Mesenchymal stem cell (in vitro differentiated cells and primary cell): ENCODE data around the gene APLF.
"Not testable (repeated sequence)": the region's sequence is repeated elsewhere in the genome, so short reads cannot be mapped to it uniquely, and the experiment has no call there.

ENCODE experiments used
- DNase-seq: peaks from one replicate; pipeline ENCODE4 v3.0.0-alpha.2; 2013
- H2AFZ ChIP-seq: one replicate; pipeline ENCODE4 v1.6.1; 2013; ENCODE audit warnings: low read depth, mild to moderate bottlenecking, control low read depth, inconsistent platforms, low read length, moderate library complexity
- H2AK5ac ChIP-seq: 2 replicates; pipeline ENCODE4 v1.6.1; 2013; ENCODE audit warnings: low read length, moderate library complexity, mild to moderate bottlenecking, inconsistent platforms; ENCODE audit not compliant: severe bottlenecking
- H2BK120ac ChIP-seq: one replicate; pipeline ENCODE4 v1.6.1; 2013; ENCODE audit warnings: low read depth, mild to moderate bottlenecking, inconsistent platforms, low read length, moderate library complexity
- H2BK12ac ChIP-seq, 2 experiments: one replicate each; pipeline ENCODE4 v1.6.1; 2013; ENCODE audit warnings: inconsistent platforms in 2 of 2, low read length in 2 of 2, mild to moderate bottlenecking in 2 of 2, moderate library complexity in 2 of 2, control low read depth in 1 of 2
- H2BK15ac ChIP-seq: one replicate; pipeline ENCODE4 v1.6.1; 2013; ENCODE audit warnings: mild to moderate bottlenecking, low read depth, inconsistent platforms; ENCODE audit not compliant: poor library complexity, severe bottlenecking
- H2BK5ac ChIP-seq: 2 replicates; pipeline ENCODE4 v1.6.1; 2013; ENCODE audit warnings: low read depth, mild to moderate bottlenecking, low read length, control low read depth, inconsistent platforms; ENCODE audit not compliant: poor library complexity, severe bottlenecking
- H3K14ac ChIP-seq, 2 experiments: one replicate each; pipeline ENCODE4 v1.6.1; 2013; ENCODE audit warnings: inconsistent platforms in 2 of 2, low read length in 2 of 2, control low read depth in 1 of 2, mild to moderate bottlenecking in 1 of 2, moderate library complexity in 1 of 2
- H3K18ac ChIP-seq, 2 experiments: one replicate each; pipeline ENCODE4 v1.6.1; 2013; ENCODE audit warnings: inconsistent platforms in 2 of 2, low read length in 2 of 2, control low read depth in 1 of 2, low read depth in 1 of 2, mild to moderate bottlenecking in 1 of 2
- H3K23ac ChIP-seq, 2 experiments: one replicate each; pipeline ENCODE4 v1.6.1; 2013; ENCODE audit warnings: inconsistent platforms in 2 of 2, low read length in 2 of 2, mild to moderate bottlenecking in 2 of 2, moderate library complexity in 2 of 2, control low read depth in 1 of 2
- H3K27ac ChIP-seq: 2 replicates; pipeline ENCODE4 v1.5.1; 2013; ENCODE audit warnings: mild to moderate bottlenecking, moderate library complexity, low read length, control low read depth, inconsistent platforms; ENCODE audit not compliant: poor library complexity, severe bottlenecking
- H3K27me3 ChIP-seq, 2 experiments: 2 replicates each; pipeline versions ENCODE4 v1.6.1 to v1.7.0; 2013; ENCODE audit warnings: low read length in 2 of 2, mild to moderate bottlenecking in 2 of 2, moderate library complexity in 2 of 2, control low read depth in 1 of 2, inconsistent platforms in 1 of 2; ENCODE audit not compliant: control insufficient read depth in 1 of 2, insufficient read depth in 1 of 2
- H3K36me3 ChIP-seq, 2 experiments: 2 replicates each; pipeline versions ENCODE4 v1.6.1 to v1.7.0; 2013; ENCODE audit warnings: low read length in 2 of 2, control low read depth in 1 of 2, inconsistent platforms in 1 of 2, low read depth in 1 of 2, mild to moderate bottlenecking in 1 of 2; ENCODE audit not compliant: insufficient read depth in 2 of 2, control insufficient read depth in 1 of 2
- H3K4ac ChIP-seq, 2 experiments: one replicate each; pipeline ENCODE4 v1.6.1; 2013; ENCODE audit warnings: inconsistent platforms in 2 of 2, low read length in 2 of 2, mild to moderate bottlenecking in 2 of 2, moderate library complexity in 2 of 2, control low read depth in 1 of 2, low read depth in 1 of 2
- H3K4me1 ChIP-seq: 2 replicates; pipeline ENCODE4 v1.6.1; 2013; ENCODE audit warnings: low read depth, low read length, control low read depth; ENCODE audit not compliant: control insufficient read depth, insufficient read depth
- H3K4me2 ChIP-seq: 2 replicates; pipeline ENCODE4 v1.6.1; 2013; ENCODE audit warnings: low read length, mild to moderate bottlenecking, inconsistent platforms; ENCODE audit not compliant: poor library complexity, severe bottlenecking
- H3K4me3 ChIP-seq, 2 experiments: 2 replicates each; pipeline versions ENCODE4 v1.5.1 to v1.7.0; 2013; ENCODE audit warnings: low read length in 2 of 2, mild to moderate bottlenecking in 2 of 2, control low read depth in 1 of 2, low read depth in 1 of 2; ENCODE audit not compliant: insufficient read depth in 1 of 2
- H3K79me1 ChIP-seq: replicated peaks from 2 replicates; pipeline ENCODE4 v1.6.1; 2013; ENCODE audit warnings: mild to moderate bottlenecking, control low read depth, low read length, inconsistent platforms; ENCODE audit not compliant: poor library complexity, severe bottlenecking
- H3K9ac ChIP-seq: 2 replicates; pipeline ENCODE4 v1.7.0; 2013; ENCODE audit warnings: mild to moderate bottlenecking, low read length, moderate library complexity
- H3K9me3 ChIP-seq: 2 replicates; pipeline ENCODE4 v1.7.0; 2013; ENCODE audit warnings: mild to moderate bottlenecking, low read length; ENCODE audit not compliant: control insufficient read depth
- H4K8ac ChIP-seq: one replicate; pipeline ENCODE4 v1.6.1; 2013; ENCODE audit warnings: inconsistent platforms, mild to moderate bottlenecking, low read length, moderate library complexity
- H4K91ac ChIP-seq: one replicate; pipeline ENCODE4 v1.6.1; 2013; ENCODE audit warnings: mild to moderate bottlenecking, low read length, inconsistent platforms
- WGBS: methylation state at CpG from one replicate; pipeline ENCODE4 v1.1.7; 2013; ENCODE audit warnings: mixed read lengths; 5-methylcytosine and 5-hydroxymethylcytosine counted together

APLF gene

DNA sequence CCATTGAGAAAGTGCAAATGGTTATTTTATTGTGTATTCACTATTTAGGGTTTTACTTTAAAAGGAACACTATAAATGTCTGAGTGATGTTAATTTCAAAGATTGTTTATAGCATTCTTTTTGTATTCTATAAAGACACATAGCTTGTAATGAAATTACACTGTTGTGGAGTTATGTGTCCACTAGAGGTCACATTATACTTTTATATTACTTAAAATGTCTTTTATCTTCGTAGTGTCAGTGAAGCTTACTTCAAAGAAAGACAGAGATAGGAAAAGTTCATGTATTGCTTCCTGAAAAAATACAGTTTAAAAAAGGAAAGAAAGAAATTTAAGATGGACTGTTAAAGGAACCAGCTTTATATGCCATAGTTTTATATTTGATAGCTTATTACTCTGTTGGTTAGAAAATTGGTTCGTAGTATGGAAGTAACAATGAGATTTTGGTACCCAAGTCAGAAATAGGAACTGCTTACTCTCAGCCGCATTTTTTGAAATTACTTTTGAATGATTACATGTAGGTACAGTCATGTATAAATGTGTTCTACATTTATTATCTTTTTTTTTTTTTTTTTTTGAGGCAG, 20.5 kb downstream of the APLF start:
- no peaks in the 10 kb centered on the region for H3K9me3 ChIP-seq
- H3K4ac ChIP-seq: no peak overlapping the region
- no CpG with 5 or more reads among the region's 3 CpGs for whole genome bisulfite sequencing

GRCh38 chr2:68488605-68489004, 21.2 kb downstream of the APLF start:
- H3K4me1 ChIP-seq: not testable (repeated sequence)

More for the DNA sequence above, 20.5 kb downstream of the APLF start:
- Histone ChIP-seq H2BK5ac (no peak overlapping the region), H2BK15ac (no peak overlapping the region), H3K14ac (no peak overlapping the region), H3K4me1 (no peaks in the 10 kb centered on the region), H3K4me3 (no peak overlapping the region), H3K9ac (peak overlapping the region; percentile 50), H4K8ac (no peak overlapping the region), H3K36me3 (no peaks in the 10 kb centered on the region), H3K18ac (no peak overlapping the region), H4K91ac (no peak overlapping the region), H2AK5ac (no peak overlapping the region), H3K4me2 (no peak overlapping the region), H3K27ac (no peak overlapping the region), H3K79me1 (peaks cover 9% of the 10 kb centered on the region), H2AFZ (no peak overlapping the region), H3K23ac (no peak overlapping the region), H2BK120ac (no peak overlapping the region), H2BK12ac (no peak overlapping the region), H3K27me3 (no peaks in the 10 kb centered on the region)
- peak; percentile 44 for DNase-seq

DNA sequence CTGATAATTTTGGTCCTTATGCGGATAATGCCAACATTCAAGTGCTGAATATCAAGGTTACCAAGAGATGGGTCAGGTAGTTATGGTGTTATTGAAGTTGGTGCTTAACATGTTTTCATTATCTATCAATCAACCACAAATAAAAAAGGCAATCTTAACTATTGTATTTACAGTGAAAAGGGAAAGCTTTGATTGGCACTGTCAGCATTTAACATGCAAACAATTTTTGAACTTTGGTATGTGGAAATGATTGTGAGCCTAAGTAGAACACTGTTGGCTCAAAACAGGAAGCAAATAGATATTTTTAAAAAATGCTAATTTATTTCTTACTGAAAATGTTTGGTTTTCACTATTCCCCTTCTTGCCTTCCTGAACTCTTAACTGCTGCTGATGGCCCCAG, 21.9 kb downstream of the APLF start:
- H4K91ac ChIP-seq: no peak overlapping the region
- no peak overlapping the region for H4K8ac ChIP-seq
- no peak overlapping the region for H3K27ac ChIP-seq
- H3K18ac ChIP-seq: no peak overlapping the region
- no peak overlapping the region for H3K14ac ChIP-seq
- H2BK120ac ChIP-seq: no peak overlapping the region
- DNase-seq: no peak
- peaks cover 5% of the 10 kb centered on the region for H3K79me1 ChIP-seq
- no peak overlapping the region for H3K4ac ChIP-seq
- H3K23ac ChIP-seq: no peak overlapping the region
- H2BK5ac ChIP-seq: no peak overlapping the region
- WGBS: 100% methylated on average over 1 of the region's 1 CpG
- H3K9ac ChIP-seq: no peak overlapping the region
- H2AK5ac ChIP-seq: no peak overlapping the region
- H3K4me1 ChIP-seq: no peaks in the 10 kb centered on the region
- H3K4me3 ChIP-seq: no peak overlapping the region
- H3K36me3 ChIP-seq: no peaks in the 10 kb centered on the region
- no peak overlapping the region for H2BK12ac ChIP-seq
- H3K4me2 ChIP-seq: no peak overlapping the region
- no peak overlapping the region for H2BK15ac ChIP-seq
- no peaks in the 10 kb centered on the region for H3K27me3 ChIP-seq
- no peaks in the 10 kb centered on the region for H3K9me3 ChIP-seq
- H2AFZ ChIP-seq: no peak overlapping the region

More at GRCh38 chr2:68488605-68489004, 21.2 kb downstream of the APLF start:
- H2BK12ac ChIP-seq, H2BK5ac ChIP-seq, H3K18ac ChIP-seq, H3K14ac ChIP-seq, H2BK120ac ChIP-seq, H4K91ac ChIP-seq, H3K4me3 ChIP-seq, H2AK5ac ChIP-seq, H4K8ac ChIP-seq, H3K27ac ChIP-seq, DNase-seq, H3K9me3 ChIP-seq, H3K36me3 ChIP-seq, H3K4me2 ChIP-seq, H3K23ac ChIP-seq, H3K79me1 ChIP-seq, H3K27me3 ChIP-seq, H3K4ac ChIP-seq, H2BK15ac ChIP-seq, H2AFZ ChIP-seq: not testable (repeated sequence)
- H3K9ac ChIP-seq: peak overlapping the region; percentile 34
- no CpG with 5 or more reads among the region's 1 CpG for WGBS

DNA sequence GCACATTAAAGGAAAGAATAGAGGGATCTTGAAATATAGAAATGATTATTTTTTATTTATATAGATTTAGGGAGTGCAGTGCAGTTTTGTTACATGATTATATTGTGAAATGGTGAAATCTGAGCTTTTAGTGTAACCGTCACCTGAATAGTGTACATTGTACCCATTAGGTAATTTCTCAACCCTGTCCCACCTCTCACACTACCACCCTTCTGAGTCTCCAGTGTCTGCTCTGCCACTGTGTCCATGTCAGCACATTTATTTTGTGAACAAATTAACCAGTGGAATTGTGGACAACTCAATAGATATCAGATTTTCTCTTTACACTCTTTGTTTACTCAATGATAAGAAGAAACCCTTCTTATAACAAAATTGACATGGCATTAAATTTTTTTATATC, 24.2 kb downstream of the APLF start:
- Histone ChIP-seq H3K9me3 (peaks cover 4% of the 10 kb centered on the region), H4K8ac (no peak overlapping the region), H2BK15ac (no peak overlapping the region), H3K18ac (no peak overlapping the region), H3K4me2 (no peak overlapping the region), H3K9ac (no peak overlapping the region), H3K4ac (no peak overlapping the region), H2BK5ac (no peak overlapping the region), H4K91ac (no peak overlapping the region), H2BK120ac (no peak overlapping the region), H2AK5ac (no peak overlapping the region), H3K23ac (no peak overlapping the region), H3K4me1 (no peaks in the 10 kb centered on the region), H3K14ac (no peak overlapping the region), H3K4me3 (no peak overlapping the region), H3K36me3 (no peaks in the 10 kb centered on the region), H3K27me3 (no peaks in the 10 kb centered on the region), H2AFZ (no peak overlapping the region), H3K27ac (no peak overlapping the region), H3K79me1 (peaks cover 2% of the 10 kb centered on the region), H2BK12ac (no peak overlapping the region)
- DNase-seq: no peak
- WGBS: 100% methylated on average over 1 of the region's 1 CpG
